CD4-positive, alpha-beta T cell treated with Interleukin-12 subunit alpha and Interleukin-12 subunit beta, for 1 hour (primary cell): ENCODE results near the gene METTL21C.
A peak's percentile ranks its signal among the peaks of the same experiment; 100 is the strongest.

Experiments used
- DNase-seq: peaks from one replicate; pipeline ENCODE4 v3.0.0-alpha.2; 2020

The METTL21C gene

DNA sequence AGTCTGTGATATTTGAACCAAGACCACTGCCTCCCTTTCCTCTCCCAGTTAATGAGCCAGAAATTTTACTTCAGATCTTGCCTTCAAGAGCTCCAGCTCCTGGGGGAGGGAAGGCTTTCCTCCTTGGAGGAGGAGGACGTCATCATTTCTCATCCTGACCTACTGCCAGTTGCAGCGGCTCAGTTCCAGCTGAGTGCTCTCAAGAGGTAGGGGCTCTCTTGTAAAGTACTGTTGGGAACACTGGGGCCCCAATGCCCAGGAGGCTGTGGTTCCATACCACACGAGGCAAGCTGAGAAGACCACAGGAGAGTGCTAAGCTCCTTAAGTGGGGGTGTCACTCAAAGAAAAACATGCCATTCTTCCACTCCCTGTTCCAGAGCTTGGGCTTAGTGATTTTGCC, 36.2 kb downstream of the METTL21C start:
- DNase-seq, result no peak

DNA sequence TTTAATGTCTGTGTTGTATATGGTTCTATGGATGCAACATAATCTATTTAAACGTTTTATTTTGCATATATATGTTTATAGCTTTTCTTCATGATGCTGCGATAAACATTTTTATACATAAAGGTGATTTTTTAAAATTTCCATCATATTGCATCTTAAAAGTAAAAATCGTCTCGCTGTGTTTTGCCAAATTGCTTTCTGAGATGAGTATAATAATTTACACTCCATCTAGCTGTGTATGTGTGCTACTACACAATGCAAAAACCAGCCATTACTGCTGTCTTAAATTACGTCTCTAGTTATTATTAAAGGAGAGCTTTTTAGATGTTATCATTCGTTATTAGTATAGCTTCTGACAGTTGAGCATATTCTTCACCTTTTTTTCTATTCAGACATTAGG, 37.2 kb downstream of the METTL21C start:
- DNase-seq, result peak; percentile 10

GRCh38 chr13:102654756-102655155, 40.1 kb downstream of the METTL21C start:
- DNase-seq, result no peak

GRCh38 chr13:102651892-102652291, 43.0 kb downstream of the METTL21C start:
- no peak for DNase-seq

GRCh38 chr13:102651392-102651791, 43.5 kb downstream of the METTL21C start:
- no peak for DNase-seq

DNA sequence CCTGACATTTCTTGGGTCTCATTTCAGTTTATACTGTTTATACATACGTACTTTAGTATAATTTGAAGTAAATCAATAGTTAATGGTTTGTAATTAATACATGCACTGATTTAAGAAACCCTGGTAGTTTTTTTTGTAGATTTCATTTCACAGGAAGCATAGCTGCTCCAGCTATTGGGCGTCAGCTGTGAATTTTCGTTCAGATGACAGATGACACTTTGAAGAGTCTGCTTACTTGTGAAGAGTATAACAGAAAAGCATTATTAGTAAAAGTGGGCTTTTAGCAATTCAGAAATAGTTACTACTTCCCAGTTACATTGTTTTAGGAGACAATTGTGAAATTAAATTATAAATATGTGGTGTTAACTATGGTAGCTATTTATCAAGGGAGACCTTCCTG, 44.4 kb downstream of the METTL21C start:
- no peak for DNase-seq

GRCh38 chr13:102648046-102648445, 46.8 kb downstream of the METTL21C start:
- no peak for DNase-seq

DNA sequence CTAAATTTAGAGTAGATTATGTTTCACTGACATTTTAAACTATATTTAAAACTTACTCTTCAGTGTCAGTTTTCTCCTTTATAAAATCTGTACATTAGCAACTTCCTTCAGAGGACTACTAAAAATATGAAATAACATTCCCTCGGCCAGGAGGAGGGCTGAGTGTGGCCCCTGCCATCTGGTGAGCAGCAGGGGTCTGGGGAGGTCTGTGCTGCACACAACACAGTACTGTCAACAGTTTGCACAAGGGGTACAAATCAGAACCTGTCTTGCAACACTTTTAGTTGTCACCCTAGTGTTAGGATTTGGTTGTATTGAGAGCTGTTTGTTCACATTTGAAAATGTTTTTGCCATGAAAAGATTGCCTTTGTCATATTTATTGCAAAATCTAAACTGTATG, 49.1 kb downstream of the METTL21C start:
- no peak for DNase-seq

DNA sequence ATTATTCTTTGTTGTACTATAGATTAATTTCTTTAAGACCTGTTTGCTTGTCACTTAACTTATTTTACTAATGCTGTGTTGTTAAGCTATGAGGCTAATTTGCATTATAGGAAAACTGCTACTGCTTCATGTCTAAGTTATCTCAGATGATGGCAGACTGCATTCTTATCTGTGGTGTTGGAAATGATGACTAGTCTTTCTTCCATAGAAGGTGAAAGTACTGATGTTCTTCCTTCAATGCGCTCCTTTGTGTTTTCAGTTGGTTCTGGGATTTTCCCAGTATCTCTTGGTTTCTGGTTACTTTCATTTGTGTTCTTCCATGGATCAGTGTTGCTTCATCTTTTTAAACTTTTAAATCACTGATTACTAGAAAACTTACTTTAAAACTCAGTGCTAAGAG, 51.2 kb downstream of the METTL21C start:
- no peak for DNase-seq

DNA sequence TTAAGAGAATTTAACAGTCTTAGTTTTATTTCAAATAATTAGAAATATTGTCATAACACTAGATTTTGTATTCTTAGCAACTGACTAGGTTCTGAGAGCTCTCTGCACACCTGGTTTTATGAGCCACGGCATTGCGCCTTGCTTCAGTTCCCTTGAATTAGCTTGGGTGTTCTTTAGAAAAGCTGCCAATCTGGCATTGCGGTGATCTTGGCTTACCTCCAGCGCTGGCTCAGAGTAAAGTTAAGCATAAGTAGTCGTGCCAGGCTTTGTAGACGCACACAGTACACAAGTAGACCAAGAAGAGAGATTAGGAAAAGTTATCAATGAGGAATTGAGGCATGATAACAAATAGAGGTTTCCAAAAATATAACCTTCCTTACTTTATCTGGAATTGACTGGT, 52.4 kb downstream of the METTL21C start:
- DNase-seq, result no peak

DNA sequence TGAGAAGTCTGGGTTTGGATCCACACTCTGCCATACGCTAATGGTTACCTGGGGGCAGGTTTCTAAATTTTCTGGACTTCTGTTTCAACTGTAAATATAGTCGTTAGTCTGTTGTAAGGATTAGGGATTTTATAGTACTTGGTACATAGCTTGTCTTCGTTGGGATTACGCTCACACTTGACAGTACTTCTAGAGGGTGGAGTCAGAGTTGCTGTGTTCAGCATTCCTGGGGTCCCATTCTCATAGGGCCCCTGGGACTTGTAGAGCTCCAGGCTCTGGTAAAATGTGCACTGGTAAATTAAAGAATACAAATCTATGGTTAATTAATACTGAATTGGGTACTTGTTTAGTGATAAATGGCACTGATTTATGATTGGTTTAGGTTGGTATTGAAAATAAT, 52.8 kb downstream of the METTL21C start:
- DNase-seq, result no peak

GRCh38 chr13:102638741-102639140, 56.1 kb downstream of the METTL21C start:
- DNase-seq, result no peak
